Progenitor cell of endocrine pancreas (in vitro differentiated cells): ENCODE results near the gene FLT3. TPM values are rescaled to one million over a fixed set of nuclear protein-coding genes. Genes with fewer than 3 reads are reported as not detected.

ENCODE experiments used
- DNase-seq: peaks from one replicate; pipeline ENCODE4 v3.0.0; 2021; ENCODE audit warnings: low spot score; ENCODE audit not compliant: unreplicated experiment
- H3K27ac Mint-ChIP-seq: 2 replicates; pipeline ENCODE4 v1.8.0; 2021; ENCODE audit warnings: mild to moderate bottlenecking, moderate library complexity, mixed read lengths
- H3K27me3 Mint-ChIP-seq: 2 replicates; pipeline ENCODE4 v1.8.0; 2021; ENCODE audit warnings: mixed read lengths
- H3K36me3 Mint-ChIP-seq: 2 replicates; pipeline ENCODE4 v1.8.0; 2022; ENCODE audit warnings: mixed read lengths; ENCODE audit not compliant: insufficient read depth
- H3K4me1 Mint-ChIP-seq: 2 replicates; pipeline ENCODE4 v1.8.0; 2021; ENCODE audit warnings: low read depth, mixed read lengths
- H3K4me3 Mint-ChIP-seq: 2 replicates; pipeline ENCODE4 v1.8.0; 2021; ENCODE audit warnings: low read depth, mild to moderate bottlenecking, moderate library complexity, mixed read lengths
- H3K9me3 Mint-ChIP-seq: 2 replicates; pipeline ENCODE4 v1.8.0; 2021; ENCODE audit warnings: low read depth, mixed read lengths
- CTCF ChIP-seq: fragments of 200-600 bp; sonication (generic); IDR thresholded peaks from one replicate; pipeline ENCODE4 v1.5.0; 2021; ENCODE audit warnings: antibody characterized with exemption, mild to moderate bottlenecking; ENCODE audit not compliant: unreplicated experiment
- total RNA-seq: library from RNA; stranded (reverse); gene quantifications from 2 replicates; pipeline ENCODE4 v1.2.1, GENCODE V29; 2021

Gene FLT3
- total RNA-seq, 1 donor from 2014 or later: 0.17 TPM

- Mint-ChIP-seq H3K36me3 (no peaks in the 10 kb centered on the region), H3K4me1 (peaks cover 53% of the 10 kb centered on the region), H3K27ac (peak overlapping the region; percentile 33), H3K27me3 (no peaks in the 10 kb centered on the region), H3K9me3 (no peaks in the 10 kb centered on the region), H3K4me3 (peak overlapping the region; percentile 7)
- no peak for TF ChIP-seq CTCF
- DNase-seq: no peak
Measured at GRCh38 chr13:27956576-27957300, 143.6 kb downstream of the FLT3 start.

GRCh38 chr13:27955014-27955591 is 145.3 kb downstream of the FLT3 start:
- no peak for TF ChIP-seq CTCF
- Mint-ChIP-seq H3K27me3 (peaks cover under 1% of the 10 kb centered on the region), H3K27ac (no peak overlapping the region), H3K36me3 (peaks cover 7% of the 10 kb centered on the region), H3K4me3 (peak overlapping the region; percentile 5), H3K9me3 (peaks cover 3% of the 10 kb centered on the region), H3K4me1 (peaks cover 50% of the 10 kb centered on the region)
- no peak for DNase-seq

- TF ChIP-seq CTCF: no peak
- DNase-seq: no peak
- Mint-ChIP-seq H3K27me3 (peaks cover 3% of the 10 kb centered on the region), H3K4me3 (peak overlapping the region; percentile 75), H3K4me1 (peaks cover 47% of the 10 kb centered on the region), H3K27ac (peak overlapping the region; percentile 81), H3K36me3 (peaks cover 11% of the 10 kb centered on the region), H3K9me3 (peaks cover 7% of the 10 kb centered on the region)
Measured at GRCh38 chr13:27954406-27954851, 145.9 kb downstream of the FLT3 start.

- Mint-ChIP-seq H3K4me3 (peak overlapping the region; percentile 75), H3K27ac (peak overlapping the region; percentile 96)
- peak; percentile 88 for DNase-seq
Measured at GRCh38 chr13:27953676-27954405, 146.5 kb downstream of the FLT3 start.

More at GRCh38 chr13:27953676-27954405, 146.5 kb downstream of the FLT3 start:
- Mint-ChIP-seq H3K36me3 (peaks cover 15% of the 10 kb centered on the region), H3K4me1 (peaks cover 44% of the 10 kb centered on the region), H3K27me3 (peaks cover 3% of the 10 kb centered on the region), H3K9me3 (peaks cover 7% of the 10 kb centered on the region)
- TF ChIP-seq CTCF: peak; percentile 95

Other genes starting within 250 kb of the FLT3 start
- gene PDX1, start 180.6 kb downstream of the FLT3 start, total RNA-seq: 260 and 303 TPM in 2 replicates
- 24.8 and 31.0 TPM in 2 replicates for gene CDX2, start 131.3 kb downstream of the FLT3 start, total RNA-seq
- not detected in 2 replicates for gene URAD, start 111.9 kb downstream of the FLT3 start, total RNA-seq
- gene PAN3, start 38.0 kb upstream of the FLT3 start, total RNA-seq: 55.9 and 59.0 TPM in 2 replicates